Heart left ventricle (tissue), 13 donors: ENCODE measurements around the gene MICAL2.

Experiments used
- POLR2A ChIP-seq, 2 donors: fragments of 450-650 bp; IDR thresholded peaks; one replicate each; pipeline ENCODE4 v1.6.1; 2017; ENCODE audit warnings: antibody characterized with exemption in 2 of 2, mild to moderate bottlenecking in 2 of 2, moderate library complexity in 2 of 2
- TF ChIP-seq, protein P1 (sequence below), 12 donors: fragments of 200-600 bp; sonication (generic) in 4 of 12; IDR thresholded peaks; one replicate each; pipeline versions ENCODE4 v1.5.0 to v1.8.0; 2018 to 2022; ENCODE audit warnings: antibody characterized with exemption in 12 of 12, mild to moderate bottlenecking in 5 of 12
- donor health status: ischemic (EF 13 %, LVEDD 7.1; RV severe dilation, severe dysfunction).
- donor health status: DM: no; HTN: yes; CAD: no.
- donor health status: DM: no; HTN: no; CAD: no.
- donor health status: ischemic (EF 25% LVEDD 6.9; RV normal size, moderate dysfunction).
- donor health status: ischemic (EF 25% LVEDD 5.7; RV mildly dilated, moderate dysfunction).
- donor health status: ischemic (EF 35%, LVEDD 5.7; RV mildly dilated, moderate dysfunction).
- donor health status: nonischemic (EF 11% LVEDD 7.7; RV severe dilation, severe dysfunction).
- donor health status: DM: yes; HTN: yes; CAD: no.
- donor health status: PGD.
- donor health status: ischemic (EF 29% LVEDD 5.4; RV normal size, mild dysfunction).
- donor health status: nonischemic (EF 23%, LVEDD 6.1; RV moderate dilation, normal function).

DNA sequence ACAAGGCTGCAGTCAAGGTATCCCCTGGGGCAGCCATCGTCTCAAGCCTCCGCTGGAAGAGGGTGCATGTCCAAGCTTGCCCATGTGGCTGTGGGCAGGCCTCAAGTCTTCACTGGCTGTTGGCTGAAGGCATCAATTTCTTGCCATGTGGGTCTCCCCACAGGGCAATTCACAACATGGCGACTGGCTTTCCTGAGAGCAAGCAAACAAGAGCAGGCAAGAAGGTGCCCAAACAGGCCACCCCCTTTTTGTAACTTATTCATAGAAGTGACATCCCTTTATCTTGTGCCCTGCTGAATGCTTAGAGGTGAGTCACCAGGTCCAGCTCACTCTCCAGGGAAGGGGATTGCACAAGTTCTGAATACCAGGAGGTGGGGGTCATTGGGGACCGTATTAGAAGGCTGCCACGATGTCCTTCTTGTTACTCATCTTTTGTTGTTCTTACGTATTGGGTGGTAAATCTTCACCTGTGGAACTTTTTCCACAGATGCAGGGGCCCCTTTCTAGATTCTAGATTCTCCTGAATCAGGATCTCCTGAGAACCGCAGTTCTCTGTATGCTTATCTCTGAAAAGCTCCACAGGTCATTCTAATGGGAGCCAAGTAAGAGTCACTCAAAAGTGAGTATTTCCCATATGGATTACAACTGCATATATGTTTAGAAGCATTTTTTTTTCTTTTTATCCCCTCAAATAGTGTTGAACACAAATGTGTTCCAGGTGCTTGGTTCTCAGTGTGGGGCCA is 44.2 kb upstream of the MICAL2 start:
- TF ChIP-seq, protein P1, sequence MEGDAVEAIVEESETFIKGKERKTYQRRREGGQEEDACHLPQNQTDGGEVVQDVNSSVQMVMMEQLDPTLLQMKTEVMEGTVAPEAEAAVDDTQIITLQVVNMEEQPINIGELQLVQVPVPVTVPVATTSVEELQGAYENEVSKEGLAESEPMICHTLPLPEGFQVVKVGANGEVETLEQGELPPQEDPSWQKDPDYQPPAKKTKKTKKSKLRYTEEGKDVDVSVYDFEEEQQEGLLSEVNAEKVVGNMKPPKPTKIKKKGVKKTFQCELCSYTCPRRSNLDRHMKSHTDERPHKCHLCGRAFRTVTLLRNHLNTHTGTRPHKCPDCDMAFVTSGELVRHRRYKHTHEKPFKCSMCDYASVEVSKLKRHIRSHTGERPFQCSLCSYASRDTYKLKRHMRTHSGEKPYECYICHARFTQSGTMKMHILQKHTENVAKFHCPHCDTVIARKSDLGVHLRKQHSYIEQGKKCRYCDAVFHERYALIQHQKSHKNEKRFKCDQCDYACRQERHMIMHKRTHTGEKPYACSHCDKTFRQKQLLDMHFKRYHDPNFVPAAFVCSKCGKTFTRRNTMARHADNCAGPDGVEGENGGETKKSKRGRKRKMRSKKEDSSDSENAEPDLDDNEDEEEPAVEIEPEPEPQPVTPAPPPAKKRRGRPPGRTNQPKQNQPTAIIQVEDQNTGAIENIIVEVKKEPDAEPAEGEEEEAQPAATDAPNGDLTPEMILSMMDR (IDR thresholded peaks at IDR 0.05), result no peak
- TF ChIP-seq POLR2A (IDR thresholded peaks at IDR 0.05), result no peak
